Measurements from ENCODE around the gene TXNDC16.

GRCh38 chr14:52536269-52536668 lies 16.0 kb downstream of the TXNDC16 start:
- TF ChIP-seq MLX (CRISPR knock-in tag; IDR thresholded peaks at IDR 0.05) = no peak
- no peak for TF ChIP-seq CTCF (IDR thresholded peaks at IDR 0.05)
- no peak for TF ChIP-seq KAT7 (CRISPR knock-in tag; IDR thresholded peaks at IDR 0.05; ENCODE audit: borderline replicate concordance)
- TF ChIP-seq ATF2 (CRISPR knock-in tag; IDR thresholded peaks at IDR 0.05; ENCODE audit: borderline replicate concordance, low read depth) = no peak
- TF ChIP-seq GRHL2 (CRISPR knock-in tag; IDR thresholded peaks at IDR 0.05; ENCODE audit: insufficient replicate concordance, severe bottlenecking) = no peak
- TF ChIP-seq FOXP4 (CRISPR knock-in tag; IDR thresholded peaks at IDR 0.05) = no peak
- no peak for TF ChIP-seq CREM (CRISPR knock-in tag; IDR thresholded peaks at IDR 0.05)
- TF ChIP-seq ELF4 (CRISPR knock-in tag; IDR thresholded peaks at IDR 0.05; ENCODE audit: low read depth) = no peak
